ENCODE measurements around the gene RAI1. TPM values are rescaled to one million over a fixed set of nuclear protein-coding genes. Genes with fewer than 3 reads are reported as not detected.
A peak's percentile ranks its signal among the peaks of the same experiment; 100 is the strongest.

Gene RAI1
- total RNA-seq, 1 donor from 2014 or later: 60.3 TPM

DNA sequence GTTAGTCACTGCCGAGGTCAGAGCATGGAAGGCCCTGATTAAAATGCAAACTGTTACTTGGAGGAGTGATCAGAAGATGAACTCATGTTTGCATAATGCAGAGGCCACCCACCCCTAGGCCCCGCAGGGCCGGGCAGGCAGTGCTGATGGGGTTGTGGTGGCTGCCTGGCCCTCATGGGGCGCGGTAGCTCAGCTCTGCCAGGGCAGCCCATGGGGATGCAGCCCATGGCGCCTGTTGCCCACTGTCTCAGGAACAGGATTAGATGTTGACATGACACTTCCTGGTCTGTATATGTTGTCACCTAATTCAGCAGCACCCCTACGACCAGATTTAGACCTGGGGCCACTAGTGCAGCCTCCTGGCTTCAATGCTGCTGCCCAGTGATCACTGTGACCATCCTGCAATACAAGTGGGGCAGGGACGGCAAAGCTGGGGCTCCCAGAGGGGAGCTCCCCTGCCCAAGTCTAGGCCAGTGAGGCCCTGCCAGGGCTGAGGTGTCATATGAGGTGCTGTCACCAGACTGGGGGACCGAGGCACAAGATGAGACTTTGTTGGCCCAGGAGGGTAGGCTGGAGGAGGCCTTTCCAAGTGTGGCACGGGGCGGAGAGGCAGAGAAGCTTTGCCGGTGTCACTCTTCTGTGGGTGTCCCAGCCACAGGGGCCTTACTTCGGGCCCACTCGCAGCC is 49.1 kb downstream of the RAI1 start:
- DNase-seq (ENCODE audit: low spot score): no peak

DNA sequence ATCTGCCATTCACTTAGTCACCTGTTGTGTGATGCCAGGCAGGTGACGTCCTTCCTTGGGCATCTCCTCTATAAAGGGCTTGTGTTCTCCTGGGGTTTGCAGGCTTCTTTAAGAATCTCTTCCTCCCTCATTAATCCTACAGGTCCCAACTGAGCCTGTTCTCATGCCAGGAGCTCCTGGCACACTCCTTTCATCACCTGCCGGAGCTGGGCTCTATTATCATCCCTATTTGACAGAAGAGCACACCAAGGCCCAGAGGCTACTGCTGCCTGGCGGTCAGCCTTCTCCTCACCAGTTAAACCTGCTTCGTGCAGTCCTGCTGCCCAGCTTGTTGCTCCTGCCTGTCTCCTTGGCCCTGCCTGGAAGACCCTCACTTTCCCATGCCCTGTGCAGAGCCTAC is 51.2 kb downstream of the RAI1 start:
- no peak for DNase-seq (ENCODE audit: low spot score)

DNA sequence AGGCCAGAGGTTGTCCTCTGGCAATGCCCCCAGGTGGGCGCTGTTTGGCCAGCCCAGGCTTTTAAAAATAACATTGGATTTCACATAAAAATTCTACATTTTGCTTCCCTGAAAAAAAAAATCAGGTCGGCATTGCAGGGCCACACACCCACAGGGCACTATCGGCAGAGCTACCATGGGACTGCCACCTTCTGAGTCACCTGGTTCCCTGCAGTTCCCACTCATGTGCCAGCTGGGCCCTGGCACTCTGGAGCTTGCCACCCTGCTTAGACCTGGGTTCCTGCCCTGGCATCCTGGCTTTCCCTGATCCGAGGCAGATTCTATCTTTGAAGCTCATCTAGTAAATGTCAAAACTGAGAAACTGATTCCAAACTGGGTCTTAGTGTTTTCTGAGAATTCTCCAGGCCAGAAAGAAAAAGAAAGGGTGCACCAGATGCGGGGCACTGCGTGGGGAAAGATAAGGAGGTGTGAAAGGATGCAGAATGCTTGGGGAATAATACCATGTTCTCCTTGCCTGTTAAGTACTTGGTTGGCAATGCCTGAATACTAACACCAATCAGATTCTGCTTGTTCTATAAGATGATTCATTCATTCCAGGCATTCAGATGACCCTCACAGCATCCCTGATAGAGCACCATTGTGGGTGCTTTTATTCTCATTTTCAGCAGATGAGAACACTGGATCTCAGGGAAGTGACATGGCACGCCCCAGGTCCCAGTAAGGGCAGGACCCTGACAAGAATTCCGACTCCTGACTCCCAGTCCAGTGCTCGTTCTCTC is 51.8 kb downstream of the RAI1 start:
- no peak for DNase-seq (ENCODE audit: low spot score)

DNA sequence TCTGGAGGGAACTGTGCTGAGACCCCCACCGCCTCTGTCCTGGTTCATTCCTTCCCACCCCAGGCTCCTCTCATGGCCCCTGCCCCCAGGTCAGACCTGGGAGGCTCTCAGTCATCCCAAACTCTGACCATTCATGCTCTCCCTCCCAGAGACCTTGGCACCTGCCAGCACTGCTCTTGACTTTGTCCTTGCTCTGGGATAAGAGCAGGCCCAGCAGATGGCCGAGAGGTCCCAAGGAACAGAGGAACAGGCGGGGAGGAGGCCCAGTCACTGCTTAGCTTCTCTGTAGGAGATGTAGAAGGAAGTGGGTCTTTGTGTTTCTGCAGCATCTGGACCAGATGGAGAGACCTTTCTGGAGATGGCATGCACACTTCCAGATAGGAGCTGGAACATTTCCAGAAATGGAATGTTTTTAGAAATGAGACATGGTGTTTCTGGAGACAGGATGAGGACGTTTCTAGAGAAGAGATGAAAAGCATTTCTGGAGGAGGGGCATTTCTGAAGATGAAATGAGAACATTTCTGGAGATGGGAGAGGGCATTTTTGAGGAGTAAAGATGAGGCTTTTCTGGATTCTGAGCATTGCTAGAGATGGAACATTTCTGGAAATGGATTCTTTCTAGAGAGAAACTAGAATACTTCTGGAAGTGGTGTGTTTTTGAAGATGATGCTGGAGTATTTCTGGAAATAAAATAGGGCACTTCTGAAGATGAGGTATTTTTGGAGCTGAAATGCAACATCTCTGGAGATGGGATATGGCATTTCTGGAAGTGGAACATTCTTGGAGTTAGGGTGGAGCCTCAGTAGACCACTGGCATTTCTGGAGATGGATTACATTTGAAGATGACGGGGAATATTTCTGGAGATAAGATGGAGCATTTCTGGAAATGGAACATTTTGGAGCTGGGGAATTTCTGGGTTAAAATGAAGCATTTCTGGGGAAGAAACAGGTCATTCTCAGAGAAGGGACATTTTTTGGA is 55.2 kb downstream of the RAI1 start:
- no peak for DNase-seq (ENCODE audit: low spot score)

DNA sequence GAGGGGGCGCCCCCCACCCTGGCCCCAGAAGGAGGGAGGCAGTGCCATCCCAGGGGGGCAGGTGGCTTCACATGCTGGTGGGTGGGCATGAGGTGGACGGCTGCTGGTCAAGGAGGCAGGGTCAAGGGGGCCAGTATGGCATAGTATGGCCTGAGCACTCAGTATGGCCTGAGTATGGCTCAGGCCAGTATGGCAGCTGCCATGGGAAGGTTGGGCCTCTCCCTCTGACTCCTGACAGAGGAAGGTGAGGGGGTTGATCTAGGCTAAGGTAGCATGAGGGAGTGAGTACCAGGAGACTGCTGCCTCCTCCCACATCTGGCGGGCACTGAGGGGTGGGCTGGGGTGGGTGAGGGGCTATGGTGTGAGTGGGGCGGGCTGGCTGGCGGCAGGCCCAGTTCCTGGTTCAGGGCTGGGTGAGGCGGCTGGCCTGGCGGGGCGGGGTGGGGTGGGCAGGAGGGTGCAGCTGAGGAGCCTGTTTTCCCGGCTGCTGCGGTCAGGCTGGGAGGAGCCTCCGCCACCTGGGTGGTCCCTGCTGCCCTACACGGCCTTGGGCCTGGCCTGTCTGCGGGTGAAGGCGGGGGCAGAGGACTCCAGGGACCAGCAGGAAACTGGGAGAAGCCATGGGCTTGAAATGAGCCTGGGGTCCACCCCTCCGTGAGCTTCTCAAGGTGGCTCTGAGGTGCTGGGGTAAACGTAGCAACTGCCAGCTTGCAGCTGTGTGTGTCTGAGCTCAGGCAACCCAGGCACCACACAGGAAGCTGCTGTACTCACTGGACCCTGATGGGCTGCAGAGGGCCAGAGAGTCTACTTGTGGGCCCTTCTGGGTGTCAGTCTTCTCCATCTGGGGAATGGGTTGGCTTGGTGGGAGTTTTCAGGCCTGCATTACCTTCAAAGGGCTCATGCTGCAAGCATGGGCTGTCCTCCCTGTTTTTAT is 57.0 kb downstream of the RAI1 start:
- DNase-seq (ENCODE audit: low spot score): peak; percentile 53

DNA sequence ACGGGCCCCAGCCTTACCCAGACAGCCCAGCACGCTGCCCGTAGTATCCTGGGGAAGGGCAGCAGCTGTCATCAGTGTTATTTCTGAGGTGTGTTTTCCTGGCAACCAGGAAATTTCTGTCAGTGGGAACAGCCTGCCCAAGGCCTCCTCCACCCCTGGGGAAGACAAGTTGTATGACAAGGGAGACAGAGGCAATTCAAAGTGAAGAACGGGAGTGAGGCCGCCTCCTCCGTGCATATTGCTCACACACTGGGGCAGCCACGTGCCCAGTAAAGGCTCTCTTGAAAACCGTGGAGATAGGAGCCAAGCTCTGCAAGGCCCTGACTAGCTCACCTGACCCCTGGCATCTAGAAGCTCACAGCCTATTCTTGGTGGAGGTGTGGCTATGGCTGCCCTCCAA is 57.6 kb downstream of the RAI1 start:
- DNase-seq (ENCODE audit: low spot score): peak; percentile 45

DNA sequence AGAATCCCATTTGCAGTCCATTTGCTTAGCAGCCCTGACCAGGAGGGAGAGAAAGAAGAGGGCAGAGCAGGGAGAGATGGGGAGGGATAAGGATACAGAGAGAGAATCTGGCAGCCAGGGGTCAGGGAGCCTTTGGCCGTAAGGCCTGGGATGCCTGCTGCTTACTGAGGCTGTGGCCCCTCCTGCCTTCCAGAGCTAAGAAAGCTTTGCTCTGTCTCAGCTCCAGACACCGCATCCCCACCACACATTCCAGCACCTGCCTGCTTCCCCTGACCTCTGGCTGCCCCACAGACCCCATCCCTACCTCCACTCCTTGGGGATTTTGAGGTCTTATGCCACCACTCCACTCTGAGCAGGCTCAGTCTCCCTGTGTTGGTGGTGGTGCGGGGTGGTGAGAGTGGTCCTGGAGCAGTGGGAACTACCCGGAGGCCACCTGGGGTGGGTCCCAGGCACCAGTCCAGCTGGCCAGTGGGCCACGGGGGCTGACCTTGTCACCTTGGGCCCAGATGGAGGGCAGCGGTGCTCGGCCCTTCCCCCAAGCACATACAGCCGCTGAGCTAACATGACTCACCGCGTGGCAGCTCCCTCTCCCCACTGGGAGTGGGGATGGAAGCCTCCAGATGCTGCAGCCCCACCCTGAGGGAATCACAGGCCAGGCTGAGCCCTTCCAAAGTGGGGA is 58.3 kb downstream of the RAI1 start:
- peak; percentile 40 for DNase-seq (ENCODE audit: low spot score)

DNA sequence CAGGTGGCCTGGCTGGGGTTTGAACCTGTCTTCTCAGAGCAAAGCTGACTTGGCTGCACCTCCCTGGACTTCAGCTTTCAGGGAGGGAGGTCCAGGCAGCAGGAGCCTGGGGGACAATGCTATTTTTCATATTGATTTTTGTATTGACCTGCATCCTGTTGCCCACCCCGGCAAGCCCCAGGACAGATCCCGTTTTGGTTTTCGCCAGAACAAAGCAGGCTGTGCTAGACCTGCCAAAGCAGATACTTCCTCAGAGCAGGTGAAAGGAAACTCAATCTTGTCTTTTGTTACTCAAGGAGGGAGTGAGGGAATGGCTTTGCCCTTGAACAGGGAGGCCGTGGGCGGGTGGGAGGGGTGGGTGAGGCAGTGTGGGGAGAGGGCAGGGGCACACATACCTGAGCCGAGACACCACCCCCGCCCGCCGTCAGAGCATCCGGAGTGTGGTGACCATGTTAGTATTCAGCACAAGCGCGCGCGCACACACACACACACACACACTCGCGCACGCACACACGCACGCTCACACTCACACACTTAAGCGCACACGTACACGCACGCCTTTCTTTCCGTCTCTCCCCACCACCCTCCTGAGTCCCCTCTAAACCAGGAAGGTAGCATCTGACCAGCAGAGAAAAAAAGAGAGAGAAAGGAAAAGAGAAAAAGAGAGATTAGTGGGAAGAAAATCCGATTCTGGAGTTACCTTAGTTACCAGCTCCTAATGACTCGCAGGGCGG is 59.5 kb downstream of the RAI1 start:
- no peak for DNase-seq (ENCODE audit: low spot score)

DNA sequence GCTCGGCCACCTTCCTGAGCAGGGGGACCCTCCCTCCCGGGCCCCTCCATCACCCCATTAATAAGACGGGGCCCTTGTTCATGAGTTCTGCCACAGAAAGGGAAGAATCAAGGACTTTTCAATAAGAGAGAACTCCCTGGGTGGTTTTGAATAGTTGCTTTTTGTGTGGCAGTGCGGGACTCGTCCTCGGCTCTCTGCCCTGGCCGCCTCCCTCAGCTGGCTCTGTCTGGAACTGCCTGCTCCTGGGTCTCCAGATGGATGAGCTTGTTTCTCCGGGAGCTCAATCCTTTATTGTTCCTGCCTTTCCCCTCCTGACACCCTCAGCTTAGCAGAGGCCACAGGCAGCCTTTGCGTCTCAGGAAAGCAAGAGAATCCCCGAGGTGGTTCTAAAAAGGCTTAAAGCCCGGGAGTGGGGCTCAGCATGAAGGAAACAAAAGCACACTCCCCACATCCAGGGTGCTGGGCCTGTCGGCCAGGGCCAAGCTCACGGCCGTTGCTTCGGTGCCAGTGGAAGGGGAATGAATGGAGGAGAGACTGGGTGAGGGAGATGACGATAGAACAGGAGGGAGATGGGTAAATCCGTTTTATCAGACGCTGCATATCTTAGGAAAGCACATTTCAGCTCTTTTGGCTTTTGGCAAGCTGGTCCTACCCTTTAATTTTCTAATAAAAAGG is 60.2 kb downstream of the RAI1 start:
- peak; percentile 44 for DNase-seq (ENCODE audit: low spot score)

DNA sequence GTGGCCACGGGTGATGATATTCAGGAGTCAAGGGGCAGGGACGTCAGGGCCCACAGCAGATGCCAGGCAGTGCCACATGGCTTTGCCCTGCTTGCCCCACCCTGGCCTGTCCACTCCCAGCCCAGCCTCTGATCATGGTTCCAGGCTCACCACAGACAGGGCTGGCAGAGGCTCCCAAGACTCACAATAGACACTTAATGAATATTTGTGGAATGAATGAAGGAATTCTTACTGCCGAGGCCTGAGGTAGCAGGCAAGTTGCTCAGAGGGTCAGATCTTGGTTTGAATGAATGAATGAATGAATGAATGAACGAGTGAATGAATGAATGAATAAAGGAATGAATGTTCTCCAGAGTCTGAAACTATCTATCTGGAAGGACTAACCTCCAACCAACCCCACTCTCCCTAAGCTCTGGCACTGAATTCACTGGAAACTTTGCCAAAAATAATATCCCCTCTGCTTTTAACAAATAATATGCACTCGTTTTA is 60.9 kb downstream of the RAI1 start:
- DNase-seq (ENCODE audit: low spot score): no peak

DNA sequence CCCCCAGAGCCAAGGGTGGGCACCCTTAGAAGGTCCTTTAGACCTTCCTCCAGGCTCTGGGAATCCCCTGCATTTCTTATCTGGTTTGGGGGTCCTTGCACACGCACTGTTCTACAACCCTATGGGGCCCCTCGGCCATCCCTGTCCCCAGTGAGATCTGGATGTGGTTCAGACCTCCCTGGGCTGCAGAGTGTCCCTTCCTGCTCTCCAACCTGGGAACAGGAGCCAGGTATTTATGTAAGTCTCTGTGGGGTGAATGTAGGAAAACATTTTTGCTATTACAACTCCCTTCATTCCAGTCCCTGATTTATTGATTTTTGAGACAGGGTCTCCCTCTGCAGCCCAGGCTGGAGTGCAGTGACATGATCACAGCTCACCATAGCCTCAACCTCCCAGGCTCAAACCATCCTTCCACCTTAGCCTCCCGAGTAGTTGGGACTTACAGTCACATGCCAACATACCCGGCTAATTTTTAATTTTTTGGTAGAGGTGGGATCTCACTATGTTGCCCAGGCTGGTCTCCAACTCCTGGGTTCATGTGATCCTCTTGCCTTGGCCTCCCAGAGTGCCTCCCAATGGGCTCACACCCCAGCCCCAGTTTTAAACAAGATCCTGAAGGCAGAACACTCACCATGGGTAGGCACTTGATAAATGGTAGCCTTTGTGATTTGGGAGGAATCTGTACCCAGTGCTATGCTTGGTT is 61.6 kb downstream of the RAI1 start:
- DNase-seq (ENCODE audit: low spot score): no peak

DNA sequence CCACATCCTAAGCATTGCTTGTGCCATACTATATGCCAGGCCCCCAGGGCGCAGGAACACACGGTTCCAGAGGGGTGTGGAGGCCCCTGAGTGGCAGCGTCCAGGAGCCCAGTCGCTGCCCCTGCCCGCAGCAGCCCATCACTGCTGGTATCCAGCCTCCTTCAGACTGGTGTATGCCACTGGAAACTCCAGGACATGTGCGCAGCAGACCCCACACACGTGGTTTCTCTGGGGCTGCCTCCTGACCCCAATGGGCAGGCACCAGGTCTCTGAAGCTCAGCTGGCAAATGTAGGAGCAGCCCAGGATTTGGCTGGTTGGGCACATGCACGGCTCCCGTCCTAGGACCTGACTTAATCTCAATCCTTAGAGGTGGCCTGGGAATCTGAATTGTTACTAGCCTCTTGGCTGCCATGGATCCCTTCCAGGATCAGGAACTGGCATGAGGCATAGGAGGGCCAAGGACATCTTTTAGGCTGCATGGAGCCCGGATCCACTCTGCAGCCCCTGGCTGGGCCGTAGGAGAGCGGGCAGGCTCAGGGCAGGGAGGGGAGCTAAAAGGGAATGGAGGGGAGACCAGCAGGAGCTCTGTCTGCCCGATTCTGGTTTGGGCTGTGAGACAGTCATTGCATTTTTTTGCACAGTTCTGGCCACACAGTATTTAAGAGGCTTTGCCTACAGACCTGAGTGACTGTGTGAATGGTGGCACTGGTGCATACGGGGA is 62.3 kb downstream of the RAI1 start:
- no peak for DNase-seq (ENCODE audit: low spot score)

DNA sequence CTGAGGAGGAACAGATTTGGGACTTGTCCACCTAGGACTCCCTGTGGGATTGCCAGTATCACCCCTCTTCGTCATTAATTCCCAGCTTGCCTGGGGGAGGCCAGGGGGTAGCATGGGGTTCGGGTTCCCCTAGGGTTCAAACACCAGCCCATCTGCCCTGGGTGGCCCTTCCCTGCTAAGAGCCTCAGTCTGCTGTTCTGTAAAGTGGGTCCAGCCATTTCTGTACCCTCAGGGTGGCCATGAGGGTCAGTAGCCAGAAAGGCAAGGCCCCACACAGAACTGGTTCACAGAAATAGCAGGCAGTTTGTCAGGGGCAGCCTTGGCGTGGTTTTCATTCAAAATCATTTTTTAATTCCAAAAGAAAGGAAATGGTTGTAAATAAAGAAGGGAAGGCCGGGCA is 62.9 kb downstream of the RAI1 start:
- DNase-seq (ENCODE audit: low spot score): no peak

DNA sequence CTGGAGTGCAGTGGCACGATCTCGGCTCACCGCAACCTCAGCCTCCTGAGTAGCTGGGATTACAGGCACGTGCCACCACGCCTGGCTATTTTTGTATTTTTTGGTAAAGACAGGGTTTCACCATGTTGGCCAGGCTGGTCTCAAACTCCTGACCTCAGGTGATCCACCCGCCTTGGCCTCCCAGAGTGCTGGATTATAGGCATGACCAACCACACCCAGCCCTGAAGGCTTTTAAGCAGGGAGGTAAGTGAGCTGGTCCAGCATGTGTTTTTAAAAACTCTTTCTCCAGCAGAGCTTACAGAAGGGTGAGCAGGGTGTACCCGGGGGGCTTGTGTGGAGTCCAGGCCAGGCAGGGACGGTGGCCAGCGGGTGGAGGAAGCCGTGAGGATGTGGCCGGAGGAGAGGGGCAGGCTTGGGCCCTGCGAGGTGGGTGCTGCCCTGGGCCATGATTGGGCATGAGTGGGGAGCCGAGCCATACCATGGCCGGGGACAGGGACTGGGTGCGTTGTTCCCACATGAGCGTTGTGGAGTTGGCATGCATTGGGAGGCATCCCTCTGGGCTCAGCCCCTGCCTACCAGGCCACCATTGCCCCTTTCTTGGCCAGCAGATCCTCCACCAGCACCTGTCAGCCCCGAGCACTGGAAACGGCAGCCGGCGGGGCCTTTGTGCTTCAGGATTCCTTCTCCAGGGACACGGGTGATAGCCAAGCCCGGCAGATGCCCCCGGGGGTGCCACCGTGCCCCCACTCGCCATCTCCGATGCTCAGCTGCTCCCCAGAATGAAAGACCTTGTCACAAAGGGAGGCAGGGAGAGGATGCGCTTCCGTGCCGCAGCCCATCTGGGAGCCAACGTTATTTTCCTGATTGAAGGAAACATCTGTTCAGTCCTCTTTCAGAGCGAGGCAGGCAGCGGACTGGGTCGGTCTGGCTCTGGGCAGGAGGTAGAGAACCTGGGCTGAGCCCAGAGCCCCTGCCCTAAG is 64.5 kb downstream of the RAI1 start:
- DNase-seq (ENCODE audit: low spot score): no peak

DNA sequence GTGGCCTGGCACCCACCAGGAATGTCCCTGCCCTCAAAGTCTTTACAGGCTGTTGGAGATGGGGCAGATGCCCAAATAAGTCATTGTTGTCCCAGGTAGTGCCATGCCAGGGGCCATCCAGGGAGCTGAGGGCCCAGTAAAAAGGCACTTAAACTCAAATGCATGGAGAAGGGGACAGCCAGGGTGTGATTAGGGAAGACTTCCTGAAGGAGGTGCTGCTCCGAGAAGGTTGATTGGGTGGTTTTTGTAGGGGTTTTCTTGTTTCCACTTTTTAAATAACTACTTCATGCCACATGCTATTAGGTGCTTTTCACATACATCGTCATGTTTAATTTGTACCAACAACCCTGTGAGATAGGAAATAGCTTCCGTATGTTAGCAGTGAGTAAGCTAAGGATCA is 66.9 kb downstream of the RAI1 start:
- DNase-seq (ENCODE audit: low spot score): no peak

DNA sequence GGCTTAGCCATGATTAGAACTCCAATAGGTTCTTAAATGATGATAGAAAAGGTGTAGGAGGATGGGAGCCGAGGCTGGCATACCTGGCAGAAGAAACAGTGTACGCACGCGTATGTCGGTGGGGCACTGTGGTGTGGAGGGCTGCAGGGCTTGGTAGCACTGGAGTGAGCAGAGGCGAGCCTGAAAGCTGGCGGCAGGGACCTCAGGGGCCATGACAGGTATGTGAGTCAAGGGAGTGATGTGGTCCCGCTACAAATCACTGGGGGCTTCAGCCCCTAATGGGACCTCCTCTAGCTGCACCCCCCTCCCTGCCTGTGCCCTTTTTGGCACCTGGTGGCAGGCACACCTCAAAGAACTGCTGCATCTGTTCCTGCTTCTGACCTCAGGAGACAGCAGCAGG is 67.3 kb downstream of the RAI1 start:
- DNase-seq (ENCODE audit: low spot score): no peak
